ENCODE data around the gene AUTS2. TPM values are rescaled to one million over a fixed set of nuclear protein-coding genes. Genes with fewer than 3 reads are reported as not detected.

Gene AUTS2
- total RNA-seq, 1 donor from 2014 or later, result 20.4 TPM

DNA sequence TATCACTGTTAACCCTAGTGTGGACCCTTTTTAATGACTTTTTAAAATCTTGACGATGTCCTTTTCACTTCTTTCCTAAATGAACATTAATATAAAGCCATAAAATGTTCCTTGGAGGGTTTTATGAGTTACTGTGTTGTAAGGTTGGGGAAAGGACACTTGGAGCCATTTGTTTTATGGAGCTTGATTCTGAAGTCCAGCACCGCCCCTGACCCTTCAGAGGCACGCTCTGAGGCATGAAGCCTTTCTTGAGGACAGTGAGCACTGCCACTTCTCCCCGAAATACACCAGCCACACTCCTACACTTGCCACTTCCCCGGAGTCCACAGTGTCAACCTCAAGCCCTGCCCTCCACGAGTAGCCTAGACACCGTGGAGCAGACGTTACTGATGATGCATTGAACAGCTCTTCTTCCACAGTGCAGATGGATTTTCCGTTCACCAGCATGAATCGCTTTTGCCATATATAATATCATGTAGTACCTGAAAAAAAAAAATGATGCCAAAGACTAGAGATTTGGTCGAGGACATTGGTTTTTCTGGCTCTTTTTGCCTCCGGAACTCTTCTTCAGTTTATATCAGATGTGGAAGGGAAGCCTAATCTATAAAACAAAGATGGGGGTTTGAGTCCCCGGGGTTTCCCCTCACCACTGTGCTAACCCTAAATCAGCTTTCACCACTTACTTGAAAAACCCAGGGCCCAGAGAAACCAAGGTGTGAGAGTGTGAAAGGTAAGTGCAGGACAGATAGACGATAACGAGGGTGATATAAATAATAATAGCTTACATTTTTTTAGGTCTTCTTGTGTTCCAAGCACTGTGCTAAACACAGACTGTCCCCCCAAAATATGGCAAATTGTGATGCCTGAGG is 881.1 kb downstream of the AUTS2 start:
- no peak for ATAC-seq

GRCh38 chr7:70480927-70481569 is 882.8 kb downstream of the AUTS2 start:
- peak; percentile 91 for ATAC-seq

DNA sequence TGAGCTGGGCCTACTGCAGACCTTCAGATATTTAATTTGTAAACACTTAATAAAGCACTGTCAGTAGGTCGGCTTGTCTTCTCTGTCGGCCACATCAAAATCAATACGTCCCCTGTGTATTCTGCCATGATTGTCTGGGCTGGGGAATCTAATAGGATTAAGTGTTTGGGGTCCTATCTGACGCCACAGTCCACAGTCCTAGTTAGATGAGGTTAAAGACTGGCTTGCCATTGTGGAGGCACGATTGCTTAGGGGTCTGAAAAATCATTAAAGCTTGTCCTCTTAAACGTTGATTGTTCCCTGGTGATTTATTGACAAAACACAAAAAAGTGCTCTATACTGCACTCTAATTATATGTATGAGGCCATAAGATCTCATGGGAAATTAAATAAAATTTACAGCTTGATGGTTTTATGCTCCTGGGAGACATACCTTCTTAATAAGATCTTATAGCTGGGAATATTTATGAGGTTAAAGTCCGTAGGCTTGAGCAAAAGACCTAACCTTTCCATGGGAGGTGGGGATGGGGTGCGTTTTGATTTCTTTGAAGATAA is 883.4 kb downstream of the AUTS2 start:
- ATAC-seq, result no peak

DNA sequence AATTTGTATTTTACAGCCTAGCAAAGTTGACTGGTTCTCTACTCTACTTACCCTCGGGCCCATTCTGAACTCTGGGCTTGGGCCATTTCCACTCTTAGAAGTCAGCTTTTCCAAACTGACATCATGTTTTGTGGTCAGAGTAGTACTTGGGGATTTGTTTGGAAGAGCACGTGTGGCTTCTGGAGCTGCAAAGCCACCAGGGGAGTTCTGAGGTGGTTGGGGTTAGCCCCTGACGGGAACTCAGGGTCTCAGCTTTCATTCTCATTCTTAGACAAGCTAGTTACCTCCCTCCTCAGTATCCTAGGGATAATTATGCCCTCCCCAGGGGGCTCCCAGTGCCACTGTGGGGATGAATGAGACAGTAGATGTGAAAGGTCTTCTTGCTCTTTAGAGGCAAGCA is 886.0 kb downstream of the AUTS2 start:
- no peak for ATAC-seq

DNA sequence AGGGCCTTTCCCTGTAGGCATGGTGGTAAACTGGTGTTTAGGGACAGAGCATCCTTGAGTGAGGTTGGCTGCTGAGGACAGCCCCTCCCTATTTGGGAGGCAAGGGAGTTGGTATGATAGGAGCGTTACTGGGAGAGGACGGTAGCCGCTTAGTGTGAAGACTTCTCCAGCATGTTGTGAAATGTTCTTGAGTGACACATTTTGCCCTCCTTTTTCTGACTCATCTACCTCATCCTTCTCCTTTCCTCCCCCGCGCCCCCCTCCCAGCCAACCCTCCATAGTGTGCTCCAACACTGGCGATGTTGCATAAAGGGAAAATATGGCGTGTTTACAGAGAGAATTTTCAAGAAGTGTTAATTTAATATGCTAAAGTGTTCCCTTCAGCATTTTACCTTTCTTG is 888.7 kb downstream of the AUTS2 start:
- no peak for ATAC-seq

DNA sequence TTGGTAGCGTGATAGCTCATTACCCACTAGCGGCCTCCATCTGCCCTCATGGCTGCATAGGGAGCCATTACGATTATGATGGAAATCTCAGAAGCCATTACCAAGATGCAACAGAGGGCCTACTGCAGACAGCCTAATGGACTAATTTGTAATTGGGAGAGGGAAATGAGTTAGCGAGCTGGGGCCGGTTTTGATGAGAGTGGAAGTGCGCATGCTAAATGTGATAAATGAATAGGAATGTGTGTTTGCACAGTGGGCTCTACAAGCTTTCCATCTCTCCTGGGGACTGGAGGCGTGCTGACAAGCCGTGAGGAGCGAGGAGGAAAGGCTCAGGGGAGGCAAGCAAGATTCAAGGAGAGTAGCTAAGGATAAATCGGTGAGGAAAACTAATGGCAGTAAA is 889.2 kb downstream of the AUTS2 start:
- ATAC-seq, result no peak

DNA sequence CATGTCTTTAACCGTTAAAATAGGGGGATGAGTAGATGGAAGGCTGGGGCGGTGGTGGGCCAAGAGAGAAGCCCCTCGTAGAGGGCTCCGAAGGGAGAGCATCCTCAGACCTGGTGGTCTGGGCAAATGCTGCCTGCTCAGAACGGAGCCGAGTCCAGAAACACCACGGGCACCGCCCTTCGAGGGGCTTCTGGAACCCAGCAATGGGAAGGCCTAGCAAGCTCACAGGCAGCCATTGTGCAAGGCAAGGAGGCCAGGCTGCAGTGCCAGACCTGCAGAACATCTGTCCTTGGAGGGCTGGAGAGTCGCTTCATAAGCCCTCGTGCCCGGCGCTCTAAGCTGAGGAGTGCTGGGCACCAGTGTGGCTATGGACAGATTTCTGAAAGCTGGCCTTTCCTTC is 889.6 kb downstream of the AUTS2 start:
- no peak for ATAC-seq

DNA sequence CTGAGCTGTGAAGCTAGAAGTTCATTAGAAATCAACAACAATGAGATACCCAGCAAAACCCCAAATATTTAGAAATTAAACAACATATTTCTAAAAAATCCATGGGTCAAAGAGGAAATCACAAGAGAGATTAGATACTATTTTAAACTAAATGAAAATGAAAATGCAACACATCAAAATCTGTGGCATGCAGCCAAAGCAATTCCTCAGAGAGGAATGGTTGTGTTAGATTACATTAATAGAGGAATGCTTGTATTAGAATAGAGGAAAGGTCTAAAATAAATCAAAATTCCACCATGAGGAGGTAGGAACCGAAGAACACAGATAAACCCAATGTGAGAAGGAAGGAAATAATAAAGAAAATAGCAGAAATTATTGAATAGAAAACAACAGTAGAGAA is 891.5 kb downstream of the AUTS2 start:
- no peak for ATAC-seq

- no peak for ATAC-seq
These were observed 894.4 kb downstream of the AUTS2 start for GRCh38 chr7:70492625-70493024.

DNA sequence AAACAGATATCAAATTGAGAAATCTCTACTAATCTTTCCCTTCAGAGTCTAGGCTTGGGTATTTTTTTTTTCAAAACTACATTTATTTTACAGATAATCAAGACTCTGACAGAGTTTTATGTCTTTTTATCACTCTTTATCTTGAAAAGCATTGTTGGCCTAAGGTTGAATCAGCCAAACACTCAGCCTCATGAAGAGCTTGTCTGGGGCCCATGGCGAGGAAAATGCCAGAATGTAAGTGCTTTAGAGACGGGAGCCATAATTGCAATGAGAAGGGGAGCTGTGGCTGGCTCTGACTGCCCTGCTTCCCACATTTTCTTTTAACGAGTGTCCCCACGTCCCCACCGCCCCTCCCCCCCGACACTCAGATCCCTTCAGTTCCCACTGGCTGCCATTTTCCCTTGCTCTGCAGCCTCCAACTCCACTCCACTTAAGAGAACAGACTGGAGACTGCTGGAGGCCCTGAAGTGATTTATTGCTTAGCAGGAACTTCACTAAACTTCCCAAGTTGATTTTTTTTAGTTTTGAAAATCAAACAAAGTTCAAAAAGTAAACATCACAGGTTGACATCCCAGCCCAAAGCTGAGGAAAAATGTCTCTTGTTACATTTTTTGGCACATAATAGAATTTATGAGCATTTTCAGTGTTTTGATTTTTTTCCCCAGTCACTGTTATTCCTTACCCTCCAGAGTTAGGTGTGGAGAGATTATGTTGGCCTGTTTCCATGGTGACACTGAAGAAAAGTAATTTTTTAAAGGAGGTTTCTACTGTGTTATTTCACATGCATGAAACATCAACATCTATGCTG is 896.2 kb downstream of the AUTS2 start:
- no peak for ATAC-seq

DNA sequence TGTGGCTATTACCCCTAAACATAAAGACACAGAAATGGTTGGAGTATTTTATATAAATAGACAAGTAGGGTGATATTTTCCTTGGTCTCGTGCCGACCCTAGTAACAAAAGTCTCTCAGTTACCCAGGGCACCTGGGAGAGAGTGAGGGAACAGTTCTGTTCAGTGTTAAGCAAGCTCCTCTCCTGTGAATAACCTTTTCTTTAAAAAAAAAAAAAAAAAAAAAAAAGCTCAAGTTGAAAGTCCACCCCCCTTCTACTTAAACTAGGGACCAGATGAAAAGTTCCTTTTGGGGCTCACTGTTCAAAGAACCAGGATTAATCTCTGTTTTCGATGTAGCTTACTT is 896.7 kb downstream of the AUTS2 start:
- no peak for ATAC-seq

DNA sequence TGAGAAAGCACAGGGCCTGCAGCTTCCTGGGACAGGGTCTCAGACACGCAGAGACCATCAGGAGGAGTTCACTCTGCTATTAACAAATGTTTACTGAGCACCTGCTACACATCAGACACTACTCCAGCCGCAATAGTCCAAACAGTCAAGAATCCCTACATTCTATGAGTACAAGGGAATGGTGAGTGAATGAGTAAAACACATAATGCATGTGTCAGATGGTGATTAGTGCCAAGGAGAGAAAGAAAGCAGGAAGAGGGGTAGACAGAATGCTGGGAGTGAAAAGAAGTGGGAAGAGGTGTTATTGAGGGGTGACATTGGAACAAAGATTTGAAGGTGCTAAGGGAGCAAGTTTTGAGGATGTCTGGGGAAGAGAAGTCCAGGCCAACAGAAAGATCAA is 899.5 kb downstream of the AUTS2 start:
- no peak for ATAC-seq

- ATAC-seq, result peak; percentile 70
These were observed 900.1 kb downstream of the AUTS2 start for GRCh38 chr7:70498232-70498992.

- no peak for ATAC-seq
These were observed 902.0 kb downstream of the AUTS2 start for GRCh38 chr7:70500261-70500660.

GRCh38 chr7:70502117-70502863 is 904.0 kb downstream of the AUTS2 start:
- no peak for ATAC-seq

GRCh38 chr7:70504254-70504653 is 906.0 kb downstream of the AUTS2 start:
- ATAC-seq, result no peak

DNA sequence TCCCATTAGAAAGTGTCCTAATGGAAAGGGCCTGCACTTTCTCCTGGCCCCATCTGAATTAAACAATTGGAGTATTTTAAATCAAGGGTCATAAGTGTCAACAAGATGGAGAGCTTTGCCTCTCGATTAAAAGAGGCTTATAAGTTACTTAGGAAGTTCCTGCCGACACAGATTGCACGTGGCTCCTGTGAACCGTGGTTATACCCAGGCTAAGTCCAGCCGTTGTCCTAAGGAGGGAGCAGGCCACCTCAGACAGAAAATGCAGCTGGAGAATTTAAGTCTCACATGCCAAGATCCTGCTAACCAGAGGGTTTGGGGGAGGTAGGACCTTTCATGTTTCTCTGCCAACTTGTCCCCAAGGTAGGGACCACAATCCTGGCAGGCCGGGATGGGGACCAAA is 907.2 kb downstream of the AUTS2 start:
- ATAC-seq, result no peak

- ATAC-seq, result no peak
These were observed 907.6 kb downstream of the AUTS2 start for GRCh38 chr7:70505886-70506285.

GRCh38 chr7:70506434-70506833 is 908.2 kb downstream of the AUTS2 start:
- no peak for ATAC-seq

- no peak for ATAC-seq
These were observed 913.9 kb downstream of the AUTS2 start for GRCh38 chr7:70512144-70512543.

GRCh38 chr7:70512761-70513160 is 914.5 kb downstream of the AUTS2 start:
- no peak for ATAC-seq

- no peak for ATAC-seq
These were observed 922.3 kb downstream of the AUTS2 start for GRCh38 chr7:70520611-70521010.

All from esophagus mucosa (tissue), 1 donor.